Neural progenitor cell (in vitro differentiated cells): ENCODE results near the gene PDE9A. TPM values are rescaled to one million over a fixed set of nuclear protein-coding genes. Genes with fewer than 3 reads are reported as not detected.

ENCODE experiments used
- DNase-seq: peaks from one replicate; pipeline ENCODE4 v3.0.0-alpha.2; 2016; ENCODE audit warnings: low spot score
- H2AFZ ChIP-seq: fragments of 200-600 bp; sonication (generic); replicated peaks from 2 replicates; pipeline ENCODE4 v1.6.1; 2016; ENCODE audit warnings: antibody characterized with exemption
- H3F3A ChIP-seq: fragments of 200-600 bp; sonication (generic); 2 replicates; pipeline ENCODE4 v1.6.1; 2016; ENCODE audit warnings: antibody characterized with exemption, low read depth
- H3K27ac ChIP-seq: fragments of 200-600 bp; sonication (generic); 2 replicates; pipeline ENCODE4 v1.5.1; 2016; ENCODE audit warnings: mild to moderate bottlenecking
- H3K27me3 ChIP-seq: fragments of 200-600 bp; sonication (generic); 2 replicates; pipeline ENCODE4 v1.6.1; 2016; ENCODE audit warnings: mild to moderate bottlenecking, moderate library complexity
- H3K36me3 ChIP-seq: fragments of 200-600 bp; sonication (generic); 2 replicates; pipeline ENCODE4 v1.5.1; 2016
- H3K4me1 ChIP-seq: fragments of 200-600 bp; sonication (generic); 2 replicates; pipeline ENCODE4 v1.6.1; 2016; ENCODE audit warnings: mixed run types
- H3K4me2 ChIP-seq: fragments of 200-600 bp; sonication (generic); 2 replicates; pipeline ENCODE4 v1.6.1; 2016
- H3K4me3 ChIP-seq: fragments of 200-600 bp; sonication (generic); 2 replicates; pipeline ENCODE4 v1.5.1; 2016
- H3K79me2 ChIP-seq: fragments of 200-600 bp; sonication (generic); 2 replicates; pipeline ENCODE4 v1.6.1; 2016; ENCODE audit warnings: low read depth
- H3K9ac ChIP-seq: fragments of 200-600 bp; sonication (generic); 2 replicates; pipeline ENCODE4 v1.6.1; 2016
- H3K9me3 ChIP-seq: fragments of 200-600 bp; sonication (generic); 2 replicates; pipeline ENCODE4 v1.5.1; 2016; ENCODE audit warnings: low read depth
- H4K20me1 ChIP-seq: fragments of 200-600 bp; sonication (generic); 2 replicates; pipeline ENCODE4 v1.6.1; 2016; ENCODE audit warnings: low read depth
- H3K27ac Mint-ChIP-seq: 3 replicates; pipeline ENCODE4 v1.8.0; 2021; ENCODE audit warnings: mixed read lengths
- H3K27me3 Mint-ChIP-seq: 2 replicates; pipeline ENCODE4 v1.8.0; 2022; ENCODE audit warnings: low read depth, mild to moderate bottlenecking, inconsistent platforms, moderate library complexity, mixed read lengths; ENCODE audit not compliant: insufficient read depth
- H3K36me3 Mint-ChIP-seq: 3 replicates; pipeline ENCODE4 v1.8.0; 2021; ENCODE audit warnings: mixed read lengths
- H3K4me1 Mint-ChIP-seq: 3 replicates; pipeline ENCODE4 v1.8.0; 2021; ENCODE audit warnings: mixed read lengths
- H3K4me3 Mint-ChIP-seq: 3 replicates; pipeline ENCODE4 v1.8.0; 2021; ENCODE audit warnings: mild to moderate bottlenecking, moderate library complexity, mixed read lengths
- H3K9me3 Mint-ChIP-seq: 3 replicates; pipeline ENCODE4 v1.8.0; 2020; ENCODE audit warnings: mixed read lengths
- EZH2 ChIP-seq: fragments of 200-600 bp; sonication (generic); IDR thresholded peaks from 2 replicates; pipeline ENCODE4 v1.6.1; 2017; ENCODE audit warnings: antibody characterized with exemption, mild to moderate bottlenecking, moderate library complexity
- EZH2phosphoT487 ChIP-seq: fragments of 200-600 bp; sonication (generic); IDR thresholded peaks from 2 replicates; pipeline ENCODE4 v1.6.1; 2017; ENCODE audit warnings: antibody characterized with exemption
- total RNA-seq: library from RNA; depleted of rRNA; stranded (reverse); fragments of >200 nt; gene quantifications from 2 replicates; pipeline ENCODE4 v1.2.3, GENCODE V29; 2015; ENCODE audit warnings: low replicate concordance
- TF ChIP-seq, protein P1 (sequence below): fragments of 200-600 bp; sonication (generic); IDR thresholded peaks from 2 replicates; pipeline ENCODE4 v1.5.1; 2017; ENCODE audit warnings: antibody characterized with exemption, mild to moderate bottlenecking

The PDE9A gene
- total RNA-seq, 1 donor from 2014 or later = 41.0 TPM

DNA sequence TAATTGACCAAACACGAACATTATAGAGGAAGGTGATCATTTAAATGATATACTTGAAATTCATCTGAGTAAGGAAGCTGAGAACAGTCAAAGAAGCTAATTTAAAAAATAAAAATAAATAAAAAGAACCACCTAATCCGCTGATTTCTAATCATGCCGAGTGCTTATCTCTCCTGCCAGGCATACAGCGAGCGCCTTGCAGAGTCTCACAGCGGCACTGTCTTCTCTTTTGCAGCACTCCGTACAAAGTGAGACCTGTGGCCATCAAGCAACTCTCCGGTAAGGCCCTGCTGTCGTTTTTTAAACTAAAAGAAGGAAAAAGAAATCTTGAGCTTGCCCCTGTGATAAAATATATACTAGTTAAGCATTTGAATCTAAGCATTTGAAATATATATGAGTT, 45.3 kb downstream of the PDE9A start:
- Mint-ChIP-seq H3K9me3 (peaks cover 15% of the 10 kb centered on the region), H3K4me1 (peaks cover 5% of the 10 kb centered on the region), H3K36me3 (peaks cover 42% of the 10 kb centered on the region), H3K27ac (no peak overlapping the region), H3K4me3 (no peak overlapping the region), H3K27me3 (peaks cover 5% of the 10 kb centered on the region)
- H3K27ac ChIP-seq = no peak overlapping the region
- DNase-seq = no peak
- no peak overlapping the region for H3K4me2 ChIP-seq
- no peaks in the 10 kb centered on the region for H3K27me3 ChIP-seq
- H3K4me1 ChIP-seq = no peaks in the 10 kb centered on the region
- H3K9me3 ChIP-seq = no peaks in the 10 kb centered on the region
- no peak overlapping the region for H3K4me3 ChIP-seq
- no peaks in the 10 kb centered on the region for H3K79me2 ChIP-seq
- TF ChIP-seq, protein P1, sequence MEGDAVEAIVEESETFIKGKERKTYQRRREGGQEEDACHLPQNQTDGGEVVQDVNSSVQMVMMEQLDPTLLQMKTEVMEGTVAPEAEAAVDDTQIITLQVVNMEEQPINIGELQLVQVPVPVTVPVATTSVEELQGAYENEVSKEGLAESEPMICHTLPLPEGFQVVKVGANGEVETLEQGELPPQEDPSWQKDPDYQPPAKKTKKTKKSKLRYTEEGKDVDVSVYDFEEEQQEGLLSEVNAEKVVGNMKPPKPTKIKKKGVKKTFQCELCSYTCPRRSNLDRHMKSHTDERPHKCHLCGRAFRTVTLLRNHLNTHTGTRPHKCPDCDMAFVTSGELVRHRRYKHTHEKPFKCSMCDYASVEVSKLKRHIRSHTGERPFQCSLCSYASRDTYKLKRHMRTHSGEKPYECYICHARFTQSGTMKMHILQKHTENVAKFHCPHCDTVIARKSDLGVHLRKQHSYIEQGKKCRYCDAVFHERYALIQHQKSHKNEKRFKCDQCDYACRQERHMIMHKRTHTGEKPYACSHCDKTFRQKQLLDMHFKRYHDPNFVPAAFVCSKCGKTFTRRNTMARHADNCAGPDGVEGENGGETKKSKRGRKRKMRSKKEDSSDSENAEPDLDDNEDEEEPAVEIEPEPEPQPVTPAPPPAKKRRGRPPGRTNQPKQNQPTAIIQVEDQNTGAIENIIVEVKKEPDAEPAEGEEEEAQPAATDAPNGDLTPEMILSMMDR = no peak
- TF ChIP-seq EZH2phosphoT487 (no peak), EZH2 (no peak)
- H2AFZ ChIP-seq = no peak overlapping the region
- no peak overlapping the region for H3K9ac ChIP-seq
- H3F3A ChIP-seq = no peaks in the 10 kb centered on the region
- H3K36me3 ChIP-seq = peaks cover 23% of the 10 kb centered on the region
- H4K20me1 ChIP-seq = peaks cover 4% of the 10 kb centered on the region

DNA sequence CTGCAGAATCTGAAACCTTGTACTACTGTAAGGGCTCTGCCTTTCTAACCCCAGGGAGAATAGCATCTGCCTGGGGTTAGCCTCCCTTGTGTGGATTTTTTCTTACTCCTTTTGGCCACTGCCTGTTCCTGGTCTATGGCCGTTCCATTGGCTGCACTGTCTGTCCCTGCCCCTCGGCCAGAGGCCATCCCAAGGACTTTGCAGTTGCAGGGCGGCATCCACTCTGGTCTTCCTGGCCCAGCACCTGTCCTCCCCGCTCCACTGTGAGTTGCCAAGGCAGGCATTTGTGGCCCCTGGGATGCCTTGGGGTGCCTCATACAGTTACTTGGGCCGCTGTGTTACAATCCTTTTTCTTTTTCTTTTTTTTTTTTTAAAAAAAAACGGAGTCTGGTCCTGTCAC, 45.8 kb downstream of the PDE9A start:
- peaks cover 5% of the 10 kb centered on the region for H3K27me3 Mint-ChIP-seq
- H3K4me1 Mint-ChIP-seq = peaks cover 10% of the 10 kb centered on the region
- H3K36me3 Mint-ChIP-seq = peaks cover 42% of the 10 kb centered on the region
- H3K27ac Mint-ChIP-seq = no peak overlapping the region
- peaks cover 15% of the 10 kb centered on the region for H3K9me3 Mint-ChIP-seq
- DNase-seq = no peak
- H3K36me3 ChIP-seq = peaks cover 23% of the 10 kb centered on the region
- no peak overlapping the region for H2AFZ ChIP-seq
- no peak for TF ChIP-seq EZH2
- TF ChIP-seq, protein P1 = no peak
- TF ChIP-seq EZH2phosphoT487 = no peak
- no peaks in the 10 kb centered on the region for H3K9me3 ChIP-seq
- peaks cover 4% of the 10 kb centered on the region for H4K20me1 ChIP-seq
- H3K27me3 ChIP-seq = no peaks in the 10 kb centered on the region
- no peak overlapping the region for H3K27ac ChIP-seq
- no peak overlapping the region for H3K9ac ChIP-seq
- no peak overlapping the region for H3K4me3 ChIP-seq
- no peak overlapping the region for H3K4me2 ChIP-seq
- no peaks in the 10 kb centered on the region for H3K79me2 ChIP-seq
- H3K4me3 Mint-ChIP-seq = no peak overlapping the region
- H3F3A ChIP-seq = no peaks in the 10 kb centered on the region
- H3K4me1 ChIP-seq = no peaks in the 10 kb centered on the region

DNA sequence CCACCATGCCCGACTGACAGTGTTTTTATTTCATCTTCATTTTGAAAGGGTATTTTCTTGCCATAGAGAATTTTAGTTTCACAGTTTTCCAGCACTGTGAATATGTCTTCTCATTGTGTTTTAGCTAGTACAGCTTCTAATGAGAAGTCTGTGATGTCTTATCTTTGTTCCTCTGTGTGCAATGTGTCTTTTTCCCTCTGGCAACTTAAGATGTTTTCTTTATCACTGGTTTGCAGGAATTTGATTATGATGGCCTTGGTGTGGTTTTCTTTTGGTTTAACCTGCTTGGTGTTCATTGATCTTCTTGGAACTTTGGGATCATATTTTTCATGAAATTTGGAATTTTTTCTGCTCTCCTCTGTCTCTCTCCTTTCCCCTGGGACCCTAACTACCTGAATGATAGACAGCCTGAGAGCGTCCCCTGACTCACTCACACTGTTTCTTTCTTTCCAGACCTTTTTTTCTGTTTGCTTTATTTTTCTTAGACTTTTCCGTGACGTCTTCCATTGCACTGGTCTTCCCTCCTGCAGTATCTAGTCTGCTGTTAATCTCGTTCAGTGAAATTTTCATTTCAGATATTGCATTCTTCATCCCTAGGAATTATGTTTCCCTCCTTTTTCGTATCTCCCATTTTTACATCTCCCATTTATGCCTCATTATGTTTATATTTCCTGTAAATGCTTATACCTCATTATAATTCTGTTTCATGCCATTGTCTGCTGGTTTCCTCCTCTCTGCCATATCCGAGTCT, 48.5 kb downstream of the PDE9A start:
- peaks cover 23% of the 10 kb centered on the region for H3K36me3 ChIP-seq
- H3K9ac ChIP-seq = no peak overlapping the region
- H3K4me3 Mint-ChIP-seq = no peak overlapping the region

More for the DNA sequence above, 48.5 kb downstream of the PDE9A start:
- H3F3A ChIP-seq = no peaks in the 10 kb centered on the region
- H2AFZ ChIP-seq = no peak overlapping the region
- no peak overlapping the region for H3K4me3 ChIP-seq
- DNase-seq = no peak
- H4K20me1 ChIP-seq = no peaks in the 10 kb centered on the region
- Mint-ChIP-seq H3K9me3 (peaks cover 15% of the 10 kb centered on the region), H3K27ac (no peak overlapping the region), H3K36me3 (peaks cover 38% of the 10 kb centered on the region), H3K27me3 (peaks cover 11% of the 10 kb centered on the region), H3K4me1 (peaks cover 25% of the 10 kb centered on the region)
- no peaks in the 10 kb centered on the region for H3K79me2 ChIP-seq
- TF ChIP-seq, protein P1 = no peak
- no peak for TF ChIP-seq EZH2phosphoT487
- TF ChIP-seq EZH2 = no peak
- no peaks in the 10 kb centered on the region for H3K27me3 ChIP-seq
- H3K4me2 ChIP-seq = no peak overlapping the region
- no peak overlapping the region for H3K27ac ChIP-seq
- H3K4me1 ChIP-seq = no peaks in the 10 kb centered on the region
- H3K9me3 ChIP-seq = no peaks in the 10 kb centered on the region
